CD4-positive, CD25-positive, alpha-beta regulatory T cell (primary cell): ENCODE data around the gene CAPG. TPM values are rescaled to one million over a fixed set of nuclear protein-coding genes. Genes with fewer than 3 reads are reported as not detected.
"Not testable (repeated sequence)": the region's sequence is repeated elsewhere in the genome, so short reads cannot be mapped to it uniquely, and the experiment has no call there.

ENCODE experiments used
- ATAC-seq, 2 donors: fragments of 150-1000 bp; cut with Tn5 transposase; one replicate each; pipeline ENCODE4 v1.10.0; 2021; ENCODE audit warnings: low read depth in 2 of 2, moderate number of reproducible peaks in 2 of 2, moderate library complexity in 1 of 2
- DNase-seq, 3 donors: peaks; one replicate each; pipeline versions ENCODE4 v3.0.0 to v3.0.0-alpha.2; 2012 to 2022; ENCODE audit warnings: mixed read lengths in 1 of 3
- H3K27ac ChIP-seq: one replicate; pipeline ENCODE4 v1.7.0; 2013; ENCODE audit warnings: mild to moderate bottlenecking, low read length; ENCODE audit not compliant: insufficient read depth, poor library complexity, severe bottlenecking
- H3K27me3 ChIP-seq: one replicate; pipeline ENCODE4 v1.7.0; 2013; ENCODE audit warnings: low read length; ENCODE audit not compliant: control insufficient read depth, insufficient read depth
- H3K36me3 ChIP-seq: one replicate; pipeline ENCODE4 v1.7.0; 2013; ENCODE audit warnings: mild to moderate bottlenecking, low read length, moderate library complexity; ENCODE audit not compliant: control insufficient read depth, insufficient read depth
- H3K4me1 ChIP-seq: 2 replicates; pipeline ENCODE4 v1.7.0; 2013; ENCODE audit warnings: mild to moderate bottlenecking, low read length; ENCODE audit not compliant: insufficient read depth, control insufficient read depth, poor library complexity, severe bottlenecking
- H3K4me3 ChIP-seq: one replicate; pipeline ENCODE4 v1.7.0; 2013; ENCODE audit warnings: low read depth, mild to moderate bottlenecking, low read length, moderate library complexity
- H3K9me3 ChIP-seq, 2 experiments: 1 replicate in 1 of 2; 2 replicates in 1 of 2; pipeline ENCODE4 v1.7.0; 2013; ENCODE audit warnings: low read length in 2 of 2, mild to moderate bottlenecking in 1 of 2, moderate library complexity in 1 of 2; ENCODE audit not compliant: control insufficient read depth in 2 of 2
- H3K27ac Mint-ChIP-seq, 3 donors: one replicate each; pipeline ENCODE4 v1.8.0; 2020 to 2022; ENCODE audit warnings: mild to moderate bottlenecking in 3 of 3, mixed read lengths in 3 of 3, moderate library complexity in 2 of 3
- H3K27me3 Mint-ChIP-seq: one replicate; pipeline ENCODE4 v1.8.0; 2022; ENCODE audit warnings: mild to moderate bottlenecking, mixed read lengths
- H3K36me3 Mint-ChIP-seq: one replicate; pipeline ENCODE4 v1.8.0; 2020; ENCODE audit warnings: mixed read lengths
- H3K4me1 Mint-ChIP-seq, 4 donors: one replicate each; pipeline ENCODE4 v1.8.0; 2020 to 2022; ENCODE audit warnings: mixed read lengths in 4 of 4, mild to moderate bottlenecking in 1 of 4
- H3K4me3 Mint-ChIP-seq, 4 donors: one replicate each; pipeline ENCODE4 v1.8.0; 2020 to 2022; ENCODE audit warnings: mild to moderate bottlenecking in 4 of 4, mixed read lengths in 4 of 4, moderate library complexity in 3 of 4
- H3K9me3 Mint-ChIP-seq, 7 donors: one replicate each; pipeline ENCODE4 v1.8.0; 2020 to 2022; ENCODE audit warnings: mixed read lengths in 7 of 7, mild to moderate bottlenecking in 3 of 7, moderate library complexity in 2 of 7
- polyA plus RNA-seq, 4 donors: library from polyadenylated mRNA; unstranded; fragments of 300-500 nt; fragmentation: Illumina TruSeq; gene quantifications; one replicate each; pipeline ENCODE4 v1.2.3, GENCODE V29; 2021
- total RNA-seq: library from RNA; stranded (reverse); gene quantifications from one replicate; pipeline ENCODE4 v1.2.3, GENCODE V29; 2022

The CAPG gene
- total and polyA plus RNA-seq, 5 donors from 2014 or later = 19.9 to 74.7 (median 44.5) TPM

DNA sequence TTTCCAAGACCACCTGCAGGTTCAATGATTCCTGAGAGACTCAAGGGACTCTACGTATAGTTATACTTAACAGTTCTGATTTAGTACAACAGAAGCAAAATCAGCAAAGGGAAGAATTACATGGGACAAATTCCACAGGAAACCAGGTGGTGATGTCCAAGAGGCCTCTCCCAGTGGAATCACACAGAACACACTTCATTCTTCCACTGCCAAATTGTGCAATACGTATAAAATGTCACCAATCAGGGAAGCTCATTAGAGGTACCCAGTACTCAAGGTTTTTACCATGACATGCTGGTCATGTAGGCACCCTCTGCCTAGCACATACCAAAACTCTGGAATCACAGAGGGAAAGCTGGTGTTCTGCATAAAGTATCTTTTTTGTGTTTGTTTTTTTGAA lies 22.4 kb downstream of the CAPG start:
- no peak overlapping the region for H3K4me3 Mint-ChIP-seq
- Histone ChIP-seq H3K27me3 (no peaks in the 10 kb centered on the region), H3K27ac (no peak overlapping the region), H3K36me3 (peaks cover 60% of the 10 kb centered on the region), H3K9me3 (no peaks in the 10 kb centered on the region), H3K4me1 (no peaks in the 10 kb centered on the region), H3K4me3 (no peak overlapping the region)
- H3K36me3 Mint-ChIP-seq = peaks cover 34% of the 10 kb centered on the region
- H3K27me3 Mint-ChIP-seq = no peaks in the 10 kb centered on the region
- ATAC-seq = no peak
- H3K9me3 Mint-ChIP-seq = no peaks in the 10 kb centered on the region
- no peak for DNase-seq
- H3K4me1 Mint-ChIP-seq = peaks cover 0 to 17% (median 8%) of the 10 kb centered on the region in 4 donors
- peak overlapping the region in 1 of 3 donors; percentile 20 for H3K27ac Mint-ChIP-seq

DNA sequence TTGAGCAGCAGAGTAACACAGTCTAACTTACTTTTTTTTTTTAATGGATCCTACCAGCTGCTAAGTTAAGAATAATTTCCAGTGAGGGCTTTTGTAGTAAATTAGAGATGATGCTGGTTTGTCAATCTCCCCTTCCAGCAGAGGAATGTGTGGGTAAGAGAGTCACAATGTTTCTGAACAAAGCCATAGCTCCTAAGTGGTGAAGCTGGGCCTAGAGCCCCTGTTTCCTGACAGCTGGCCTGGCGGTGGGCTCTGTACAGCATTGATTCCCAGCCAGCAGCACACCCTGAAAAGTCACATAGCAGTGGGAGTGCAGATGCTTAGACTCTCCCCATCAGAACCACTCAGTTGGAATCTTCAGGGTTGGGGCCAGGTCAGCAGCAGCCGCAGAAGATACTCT lies 24.4 kb downstream of the CAPG start:
- Histone ChIP-seq H3K27me3 (no peaks in the 10 kb centered on the region), H3K4me3 (no peak overlapping the region), H3K4me1 (no peaks in the 10 kb centered on the region), H3K36me3 (peaks cover 62% of the 10 kb centered on the region), H3K9me3 (no peaks in the 10 kb centered on the region), H3K27ac (no peak overlapping the region)
- DNase-seq = no peak
- ATAC-seq = no peak
- H3K27ac Mint-ChIP-seq = no peak overlapping the region
- H3K36me3 Mint-ChIP-seq = peaks cover 37% of the 10 kb centered on the region
- H3K9me3 Mint-ChIP-seq = no peaks in the 10 kb centered on the region
- H3K4me1 Mint-ChIP-seq = no peaks in the 10 kb centered on the region
- H3K4me3 Mint-ChIP-seq = no peak overlapping the region
- H3K27me3 Mint-ChIP-seq = no peaks in the 10 kb centered on the region

DNA sequence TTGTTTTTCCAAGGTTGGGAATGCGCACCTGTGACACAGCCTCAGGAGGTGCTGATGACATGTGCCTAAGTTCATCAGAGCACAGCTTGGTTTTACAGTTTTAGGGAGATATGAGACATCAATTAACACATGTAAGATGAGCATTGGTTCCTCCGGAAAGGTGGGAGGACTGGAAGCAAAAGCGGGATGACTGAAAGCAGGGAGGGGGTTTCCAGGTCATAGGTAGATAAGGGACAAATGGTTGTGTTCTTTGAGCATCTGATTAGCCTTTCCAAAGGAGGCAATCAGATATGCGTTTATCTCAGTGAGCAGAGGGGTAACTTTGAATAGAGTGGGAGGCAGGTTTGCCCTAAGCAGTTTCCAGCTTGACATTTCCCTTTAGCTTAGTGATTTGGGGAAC lies 26.3 kb downstream of the CAPG start:
- H3K27me3 ChIP-seq = no peaks in the 10 kb centered on the region
- H3K27ac ChIP-seq = no peak overlapping the region
- peaks cover 37% of the 10 kb centered on the region for H3K36me3 Mint-ChIP-seq
- peaks cover 4 to 8% of the 10 kb centered on the region in 2 experiments for H3K9me3 ChIP-seq
- H3K9me3 Mint-ChIP-seq = no peaks in the 10 kb centered on the region
- ATAC-seq (no peak), DNase-seq (no peak)
- no peaks in the 10 kb centered on the region for H3K27me3 Mint-ChIP-seq
- H3K4me1 Mint-ChIP-seq = no peaks in the 10 kb centered on the region
- no peak overlapping the region for H3K4me3 Mint-ChIP-seq
- no peak overlapping the region for H3K4me3 ChIP-seq
- no peaks in the 10 kb centered on the region for H3K4me1 ChIP-seq
- no peak overlapping the region for H3K27ac Mint-ChIP-seq
- peaks cover 62% of the 10 kb centered on the region for H3K36me3 ChIP-seq

DNA sequence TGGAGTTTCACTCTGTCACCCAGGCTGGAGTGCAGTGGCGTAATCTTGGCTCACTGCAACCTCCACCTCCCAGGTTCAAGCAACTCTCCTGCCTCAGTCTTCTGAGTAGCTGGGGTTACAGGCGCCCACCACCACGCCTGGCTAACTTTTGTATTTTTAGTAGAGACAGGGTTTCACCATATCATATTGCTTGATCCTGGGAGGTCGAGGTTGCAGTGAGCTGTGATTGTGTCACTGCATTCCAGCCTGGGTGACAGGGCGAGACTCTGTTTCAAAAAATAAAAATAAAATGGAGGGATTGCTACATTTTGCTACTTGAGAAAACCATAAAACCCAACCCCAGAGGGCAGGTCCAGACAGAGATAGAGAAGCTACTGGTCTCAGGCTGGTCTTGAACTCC lies 27.0 kb downstream of the CAPG start:
- not testable (repeated sequence) for H3K27me3 Mint-ChIP-seq, H3K9me3 Mint-ChIP-seq, H3K4me3 Mint-ChIP-seq, H3K27ac Mint-ChIP-seq, H3K27me3 ChIP-seq, DNase-seq, H3K27ac ChIP-seq, H3K9me3 ChIP-seq, H3K4me1 Mint-ChIP-seq, H3K4me1 ChIP-seq, H3K4me3 ChIP-seq, ATAC-seq
- H3K36me3 ChIP-seq = peaks cover 63% of the 10 kb centered on the region
- H3K36me3 Mint-ChIP-seq = peaks cover 42% of the 10 kb centered on the region

DNA sequence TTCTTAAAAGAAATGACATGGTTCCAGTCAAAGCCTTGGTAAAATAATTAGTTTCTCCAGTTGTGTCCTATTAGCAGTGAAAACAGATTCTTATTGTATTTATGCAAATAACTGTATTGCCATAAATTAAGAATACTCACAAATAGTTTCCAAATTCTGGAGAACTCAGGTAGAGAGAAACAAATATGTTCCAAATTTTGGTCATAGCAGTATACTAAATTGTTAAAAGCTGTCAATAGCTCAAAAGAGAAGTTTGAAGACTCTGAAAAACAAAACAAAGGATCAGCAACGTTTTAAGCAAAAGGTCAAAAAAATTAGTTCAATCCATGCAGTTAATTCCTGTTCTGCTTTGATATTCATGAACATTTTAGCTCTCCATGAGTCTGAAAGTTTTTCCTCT lies 30.1 kb downstream of the CAPG start:
- Mint-ChIP-seq H3K27ac (no peak overlapping the region), H3K9me3 (peaks cover 0 to 2% (median 0%) of the 10 kb centered on the region in 7 donors), H3K4me3 (no peak overlapping the region), H3K27me3 (no peaks in the 10 kb centered on the region), H3K4me1 (peaks cover 0 to 5% (median 3%) of the 10 kb centered on the region in 4 donors), H3K36me3 (peaks cover 51% of the 10 kb centered on the region)
- DNase-seq (no peak), ATAC-seq (no peak)
- peaks cover 61% of the 10 kb centered on the region for H3K36me3 ChIP-seq
- no peaks in the 10 kb centered on the region for H3K4me1 ChIP-seq
- H3K27ac ChIP-seq = no peak overlapping the region
- no peaks in the 10 kb centered on the region for H3K27me3 ChIP-seq
- H3K4me3 ChIP-seq = no peak overlapping the region
- H3K9me3 ChIP-seq = peaks cover 4 to 8% of the 10 kb centered on the region in 2 experiments

DNA sequence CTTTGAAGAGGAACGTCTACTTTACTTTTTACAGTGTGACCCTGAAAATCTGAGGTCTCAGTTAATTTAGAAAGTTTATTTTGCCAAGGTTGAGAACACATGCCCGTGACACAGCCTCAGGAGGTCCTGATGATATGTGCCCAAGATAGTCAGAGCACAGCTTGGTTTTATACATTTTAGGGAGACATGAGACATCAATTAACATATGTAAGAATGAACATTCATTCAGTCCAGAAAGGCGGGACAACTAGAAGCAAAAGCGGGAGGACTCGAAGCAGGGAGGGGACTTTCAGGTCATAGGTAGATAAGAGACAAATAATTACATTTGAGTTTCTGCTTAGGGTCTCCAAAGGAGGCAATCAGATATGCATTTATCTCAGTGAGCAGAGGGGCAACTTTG lies 31.9 kb downstream of the CAPG start:
- no peak overlapping the region for H3K4me3 Mint-ChIP-seq
- ATAC-seq (no peak), DNase-seq (no peak)
- no peak overlapping the region for H3K27ac Mint-ChIP-seq
- H3K27me3 ChIP-seq = no peaks in the 10 kb centered on the region
- no peak overlapping the region for H3K27ac ChIP-seq
- H3K4me3 ChIP-seq = no peak overlapping the region
- H3K27me3 Mint-ChIP-seq = no peaks in the 10 kb centered on the region
- no peaks in the 10 kb centered on the region for H3K4me1 ChIP-seq
- H3K36me3 Mint-ChIP-seq = peaks cover 48% of the 10 kb centered on the region
- H3K9me3 Mint-ChIP-seq = peaks cover 0 to 4% (median 0%) of the 10 kb centered on the region in 7 donors
- H3K4me1 Mint-ChIP-seq = peaks cover 0 to 7% (median 3%) of the 10 kb centered on the region in 4 donors
- peaks cover 46% of the 10 kb centered on the region for H3K36me3 ChIP-seq
- H3K9me3 ChIP-seq = peaks cover 4 to 8% of the 10 kb centered on the region in 2 experiments

DNA sequence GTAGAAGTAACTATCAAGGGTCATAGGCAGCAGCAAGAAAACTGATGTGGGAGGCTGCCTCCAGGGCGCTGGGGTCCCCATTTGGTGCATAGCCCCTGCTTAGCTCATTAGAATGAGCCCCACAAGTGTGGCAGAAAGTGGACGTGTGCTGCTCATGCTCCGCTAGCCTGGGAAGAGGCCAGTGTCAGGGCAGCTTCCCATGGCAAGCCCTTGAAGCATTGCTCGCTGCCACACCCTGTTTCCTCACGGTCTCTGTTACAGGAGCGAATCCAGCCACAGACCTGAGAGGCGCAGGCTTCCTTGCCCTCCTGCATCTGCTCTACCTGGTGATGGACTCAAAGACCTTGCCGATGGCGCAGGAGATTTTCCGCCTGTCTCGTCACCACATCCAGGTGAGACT lies 33.1 kb downstream of the CAPG start:
- no peaks in the 10 kb centered on the region for H3K4me1 ChIP-seq
- no peak overlapping the region for H3K27ac ChIP-seq
- H3K4me1 Mint-ChIP-seq = peaks cover 0 to 7% (median 3%) of the 10 kb centered on the region in 4 donors
- H3K9me3 ChIP-seq = peaks cover 4 to 8% of the 10 kb centered on the region in 2 experiments
- no peak overlapping the region for H3K27ac Mint-ChIP-seq
- H3K9me3 Mint-ChIP-seq = peaks cover 0 to 4% (median 0%) of the 10 kb centered on the region in 7 donors
- no peak for ATAC-seq
- DNase-seq = no peak
- peaks cover 46% of the 10 kb centered on the region for H3K36me3 ChIP-seq
- H3K27me3 ChIP-seq = no peaks in the 10 kb centered on the region
- no peaks in the 10 kb centered on the region for H3K27me3 Mint-ChIP-seq
- H3K4me3 Mint-ChIP-seq = no peak overlapping the region
- peaks cover 50% of the 10 kb centered on the region for H3K36me3 Mint-ChIP-seq
- H3K4me3 ChIP-seq = no peak overlapping the region

DNA sequence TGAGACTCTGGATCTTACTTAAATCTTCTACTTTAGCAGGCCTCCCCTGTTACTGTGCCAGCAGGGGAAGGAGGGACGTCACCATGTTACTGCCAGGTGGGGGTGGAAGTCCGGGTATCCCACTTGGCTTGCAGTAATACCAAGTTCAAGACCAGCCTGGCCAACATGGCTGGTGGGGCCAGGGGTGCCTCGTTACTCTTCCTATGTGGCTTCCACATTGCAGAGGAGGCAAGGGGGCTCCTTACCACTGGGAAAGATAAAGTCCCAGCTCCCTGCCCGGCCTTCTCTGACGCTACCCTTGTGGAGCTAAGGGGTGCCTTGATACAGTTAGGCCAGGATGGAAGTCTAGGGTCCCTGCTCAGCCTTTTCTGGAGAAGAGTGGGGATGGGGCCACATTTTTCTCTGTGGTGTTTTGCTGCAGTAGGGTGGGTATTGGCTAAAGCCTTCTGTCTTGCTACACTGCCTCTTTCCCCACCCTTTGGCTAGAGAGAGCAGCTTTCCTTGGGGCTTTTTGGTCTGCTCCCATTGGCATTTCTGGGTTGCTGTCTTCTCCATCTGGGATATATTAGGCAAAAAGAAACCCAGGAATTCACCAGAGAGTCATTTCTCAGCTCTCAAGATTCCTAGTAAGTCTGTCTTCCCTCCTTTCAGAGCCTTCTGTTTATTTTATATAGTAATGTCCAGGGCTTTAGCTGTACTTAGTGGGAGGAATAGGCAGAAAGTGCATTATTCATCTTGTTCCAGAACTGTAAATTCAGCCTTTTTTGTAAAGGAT lies 33.7 kb downstream of the CAPG start:
- ATAC-seq = no peak
- H3K27me3 Mint-ChIP-seq = no peaks in the 10 kb centered on the region
- Histone ChIP-seq H3K27ac (no peak overlapping the region), H3K9me3 (peaks cover 4 to 8% of the 10 kb centered on the region in 2 experiments), H3K4me3 (no peak overlapping the region), H3K36me3 (peaks cover 46% of the 10 kb centered on the region), H3K27me3 (no peaks in the 10 kb centered on the region), H3K4me1 (no peaks in the 10 kb centered on the region)
- H3K4me3 Mint-ChIP-seq = no peak overlapping the region
- peaks cover 0 to 4% (median 0%) of the 10 kb centered on the region in 7 donors for H3K9me3 Mint-ChIP-seq
- H3K36me3 Mint-ChIP-seq = peaks cover 49% of the 10 kb centered on the region
- H3K27ac Mint-ChIP-seq = peak overlapping the region in 1 of 3 donors; percentile 26
- H3K4me1 Mint-ChIP-seq = peaks cover 0 to 7% (median 3%) of the 10 kb centered on the region in 4 donors
- no peak for DNase-seq
